HG02870 (cell line): Measurements from ENCODE around the gene TMEM176A.
"Not testable (repeated sequence)": the region's sequence is repeated elsewhere in the genome, so short reads cannot be mapped to it uniquely, and the experiment has no call there.

Experiments used
- ATAC-seq: cut with Tn5 transposase; IDR thresholded peaks from one replicate; pipeline ENCODE4 v1.9.1; 2021; ENCODE audit warnings: mild to moderate bottlenecking, moderate library complexity; ENCODE audit not compliant: unreplicated experiment

TMEM176A gene

DNA sequence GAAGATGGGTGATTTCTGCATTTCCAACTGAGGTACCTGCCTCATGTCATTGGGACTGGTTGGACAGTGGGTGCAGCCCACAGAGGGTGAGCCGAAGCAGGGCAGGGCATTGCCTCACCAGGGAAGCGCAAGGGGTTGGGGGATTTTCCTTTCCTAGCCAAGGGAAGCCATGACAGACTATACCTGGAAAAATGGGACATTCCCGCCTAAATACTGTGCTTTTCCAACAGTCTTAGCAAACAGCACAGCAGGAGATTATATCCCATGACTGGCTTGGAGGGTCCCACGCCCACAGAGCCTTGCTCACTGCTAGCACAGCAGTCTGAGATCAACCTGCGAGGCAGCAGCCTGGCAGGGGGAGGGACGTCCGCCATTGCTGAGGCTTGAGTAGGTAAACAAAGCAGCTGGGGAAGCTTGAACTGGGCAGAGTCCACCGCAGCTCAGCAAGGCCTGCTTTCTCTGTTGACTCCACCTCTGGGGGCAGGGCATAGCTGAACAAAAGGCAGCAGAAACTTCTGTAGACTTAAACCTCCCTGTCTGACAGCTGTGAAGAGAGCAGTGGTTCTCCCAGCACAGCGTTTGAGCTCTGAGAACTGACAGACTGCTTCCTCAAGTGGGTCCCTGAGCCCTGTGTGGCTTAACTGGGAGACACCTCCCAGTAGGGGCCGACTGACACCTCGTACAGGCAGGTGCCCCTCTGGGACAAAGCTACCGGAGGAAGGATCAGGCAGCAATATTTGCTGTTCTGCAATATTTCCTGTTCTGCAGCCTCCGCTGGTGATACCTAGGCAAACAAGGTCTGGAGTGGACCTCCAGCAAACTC is 7.3 kb downstream of the TMEM176A start:
- not testable (repeated sequence) for ATAC-seq

DNA sequence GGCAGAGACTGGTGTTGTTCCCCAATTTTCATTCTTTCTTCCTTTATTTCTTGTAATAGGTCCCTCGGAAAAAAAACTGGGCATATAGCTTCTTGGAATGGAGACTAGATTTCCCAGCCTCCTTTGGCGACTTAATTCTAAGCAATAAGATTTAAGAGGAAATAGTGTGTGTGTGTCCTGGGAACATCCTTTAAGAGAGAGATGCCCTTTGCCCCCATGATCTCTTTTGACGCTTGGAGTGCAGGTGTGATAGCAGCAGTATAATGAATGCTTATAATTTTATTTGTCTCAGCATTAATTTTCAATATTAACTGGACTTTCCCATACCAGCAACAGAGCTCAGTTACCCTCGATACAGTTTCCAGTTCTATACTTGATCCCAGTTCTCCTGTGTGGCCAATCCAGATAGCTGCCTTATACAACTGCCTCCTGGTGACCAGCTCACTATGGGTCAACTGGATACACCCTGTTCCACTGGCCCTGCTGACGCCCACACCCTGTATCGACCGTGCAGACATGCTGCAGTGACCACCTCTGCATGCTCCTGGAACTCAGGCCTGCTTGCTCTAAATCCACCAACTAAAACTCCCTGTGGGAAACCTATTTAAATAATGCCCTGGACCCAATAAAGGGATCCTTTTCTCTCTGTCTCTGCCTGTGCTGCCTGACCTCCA is 13.9 kb downstream of the TMEM176A start:
- no peak for ATAC-seq

DNA sequence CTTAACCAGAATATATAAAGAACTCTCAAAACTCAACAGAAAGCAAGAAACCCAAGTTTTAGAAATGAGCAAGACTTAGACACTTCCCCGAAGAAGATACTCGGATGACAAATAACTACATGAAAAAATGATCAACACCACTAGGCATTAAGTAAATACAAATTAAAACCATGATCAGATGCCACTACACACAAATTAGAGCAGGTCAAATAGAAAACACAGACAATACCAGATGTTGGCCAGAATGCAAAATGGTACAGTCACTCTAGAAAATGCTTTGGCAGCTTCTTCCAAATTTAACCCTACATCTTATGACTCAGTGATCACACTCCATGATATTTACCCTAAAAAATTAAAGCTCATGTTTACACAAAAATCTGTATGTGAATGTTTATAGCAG is 18.4 kb downstream of the TMEM176A start:
- no peak for ATAC-seq

DNA sequence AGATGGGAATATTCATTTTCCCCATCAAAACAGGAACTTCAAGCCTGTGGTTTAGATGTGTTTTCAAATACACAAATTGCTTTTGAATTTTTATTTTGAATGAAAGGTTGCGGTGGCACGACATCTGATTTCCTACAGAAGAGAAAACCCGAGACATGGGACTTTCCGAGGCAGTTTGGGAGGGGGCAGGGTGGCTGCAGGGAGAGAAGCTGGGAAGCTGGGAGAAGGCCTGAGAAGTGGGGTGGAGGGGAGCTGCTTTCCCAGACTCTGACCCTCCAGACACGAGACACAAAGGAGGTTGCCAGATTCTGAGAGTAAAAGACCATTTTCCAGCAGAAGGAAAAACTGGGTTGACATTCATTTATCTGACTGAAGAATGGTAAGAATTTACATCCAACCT is 19.6 kb downstream of the TMEM176A start:
- no peak for ATAC-seq

DNA sequence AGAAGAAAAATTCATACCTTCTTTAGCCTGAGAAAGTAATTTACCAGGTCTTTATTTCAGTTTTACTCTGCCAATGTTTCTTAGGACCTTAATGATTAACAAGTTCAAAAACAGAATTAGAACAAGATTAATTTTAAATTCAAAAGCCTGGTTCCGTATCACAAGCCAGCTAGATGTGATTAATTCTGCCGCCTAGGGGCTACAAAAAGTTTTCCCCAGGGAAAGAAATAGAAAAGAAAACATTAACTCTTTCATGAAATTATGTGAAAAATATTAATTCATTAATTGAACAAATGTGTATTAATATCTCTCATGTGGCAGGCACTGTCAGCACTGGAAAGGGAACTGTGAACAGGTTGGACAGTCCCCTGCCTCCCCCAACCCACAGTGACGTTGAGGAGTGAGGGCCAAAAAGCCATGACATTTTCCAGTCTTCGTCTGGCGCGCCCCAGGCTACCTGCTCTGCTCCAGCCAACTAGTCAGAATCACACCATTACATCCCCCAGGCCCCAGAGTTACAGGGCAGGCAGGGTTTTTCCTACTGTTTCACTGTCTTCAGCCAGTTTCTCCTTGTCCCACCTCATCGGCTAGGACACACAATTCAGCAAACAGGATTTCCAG is 20.1 kb downstream of the TMEM176A start:
- no peak for ATAC-seq

DNA sequence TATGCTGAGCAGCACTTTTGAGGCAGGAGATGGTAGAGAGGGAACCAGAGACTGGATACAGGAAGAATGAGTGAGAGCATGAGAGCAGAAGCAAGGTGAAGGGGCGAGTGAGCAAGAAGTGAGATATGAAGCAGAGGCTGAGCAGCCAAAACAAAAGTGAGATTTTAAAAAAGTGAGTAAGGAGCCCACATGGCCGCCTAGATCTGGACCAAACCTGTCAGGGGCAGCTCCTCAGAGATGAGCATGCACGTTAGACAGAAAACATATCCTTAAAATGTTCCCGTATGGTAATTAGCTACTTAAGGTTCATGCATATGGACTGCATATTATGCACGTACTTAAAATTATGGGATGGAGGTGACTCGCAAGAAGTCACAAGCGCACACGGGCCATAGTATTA is 22.5 kb downstream of the TMEM176A start:
- ATAC-seq = no peak

DNA sequence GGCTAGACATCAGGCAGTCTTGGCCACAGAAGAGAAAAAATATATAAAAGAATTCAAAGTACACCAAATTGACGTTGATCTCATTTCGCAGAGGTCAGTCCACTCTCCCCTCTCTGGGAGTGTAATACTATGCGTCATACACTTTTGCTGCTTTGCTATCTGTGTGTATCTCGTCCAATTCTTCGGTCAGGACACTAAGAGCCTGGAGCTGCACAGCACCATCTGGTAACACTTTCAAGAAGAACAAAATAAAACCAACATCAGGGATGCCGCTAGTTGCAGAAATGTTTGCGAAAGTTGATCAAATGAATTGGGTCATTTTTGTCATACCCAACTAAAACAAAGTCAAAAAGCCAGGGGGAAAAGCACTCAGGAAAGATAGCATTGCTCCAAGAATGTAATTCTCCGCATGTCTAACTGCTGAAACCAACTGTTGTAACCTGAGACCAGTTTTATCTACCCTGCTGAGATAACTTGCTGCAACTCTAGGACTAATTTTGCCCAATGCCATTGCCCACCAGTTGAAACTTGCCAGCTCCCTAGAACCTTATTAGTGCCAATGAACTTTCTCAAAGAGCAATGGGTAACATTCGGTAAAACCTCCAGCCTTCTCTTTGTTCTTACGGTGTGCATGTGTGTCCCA is 23.0 kb downstream of the TMEM176A start:
- ATAC-seq = no peak

DNA sequence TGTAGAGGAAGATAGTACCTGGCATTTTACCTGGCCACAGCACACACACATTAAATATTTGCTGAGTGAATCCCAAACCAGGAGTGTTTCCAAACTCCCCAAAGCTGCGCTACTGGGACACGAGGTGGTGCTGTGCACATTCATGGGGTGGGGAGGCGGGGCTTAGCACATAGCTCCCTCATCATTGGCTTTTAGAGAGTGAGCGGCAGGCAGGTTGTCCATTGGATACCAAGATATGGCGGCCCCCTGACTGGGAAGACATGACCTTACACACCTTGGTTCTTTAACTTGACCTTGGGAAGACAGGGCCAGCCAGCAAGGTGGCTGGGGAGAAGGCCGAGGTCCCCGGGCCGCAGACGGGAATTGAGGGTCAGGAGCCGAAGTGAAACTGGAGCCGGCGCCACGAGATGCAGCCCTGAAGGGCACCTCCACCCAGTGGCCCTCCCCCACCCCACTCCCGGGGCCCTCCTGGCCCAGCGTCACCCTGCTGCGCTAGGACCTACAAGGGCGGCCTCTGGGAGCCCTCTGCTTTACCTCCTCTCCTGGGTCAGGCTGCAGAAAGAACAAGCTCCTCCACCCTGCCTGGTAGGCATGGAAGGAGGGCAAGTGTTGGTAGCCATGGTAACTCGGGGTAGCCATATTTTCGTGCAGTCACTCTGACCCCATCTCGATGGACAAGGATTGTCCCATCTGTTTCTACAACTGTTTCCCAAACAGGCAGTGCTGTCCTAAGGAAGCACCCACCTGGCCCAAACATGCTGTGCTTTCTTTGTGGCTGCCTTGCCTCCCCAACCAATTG is 24.0 kb downstream of the TMEM176A start:
- ATAC-seq = no peak

DNA sequence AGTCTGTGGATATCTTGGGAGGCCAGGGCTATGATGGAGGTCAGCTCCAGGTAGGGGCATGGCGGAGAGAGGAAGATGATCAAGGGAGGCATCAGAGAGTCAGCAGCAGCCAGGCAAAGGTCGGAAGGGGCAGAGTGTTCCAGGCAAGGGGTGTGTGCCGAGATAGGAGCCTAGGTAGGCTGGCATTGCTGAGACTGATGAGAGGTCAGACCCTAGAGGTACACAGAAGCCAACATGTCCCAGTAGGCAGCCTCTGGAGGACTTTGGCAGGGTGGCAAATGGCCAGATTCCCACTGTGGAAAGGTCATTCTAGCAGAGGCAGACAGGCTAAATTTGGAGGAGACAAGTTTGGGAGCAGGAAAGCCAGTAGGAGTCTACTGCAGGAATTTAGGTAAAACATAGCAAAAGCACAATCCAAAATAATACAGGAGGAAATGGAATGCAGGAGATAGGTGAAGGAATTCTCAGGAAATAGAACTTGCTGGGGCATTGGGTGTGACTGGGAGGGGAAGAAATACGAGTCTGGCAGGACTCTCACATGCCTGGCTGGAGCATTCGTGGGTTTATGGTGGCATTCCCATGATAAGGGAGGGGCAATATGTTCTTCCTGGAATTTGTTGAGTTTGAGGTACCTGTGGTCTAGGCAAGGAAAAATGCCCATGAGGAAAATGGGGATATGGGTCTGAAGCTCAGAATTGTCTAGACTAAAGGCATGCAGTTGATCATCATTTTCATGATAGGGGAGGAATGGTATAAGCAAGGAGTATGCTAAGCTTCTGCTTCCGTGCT is 25.7 kb downstream of the TMEM176A start:
- no peak for ATAC-seq

DNA sequence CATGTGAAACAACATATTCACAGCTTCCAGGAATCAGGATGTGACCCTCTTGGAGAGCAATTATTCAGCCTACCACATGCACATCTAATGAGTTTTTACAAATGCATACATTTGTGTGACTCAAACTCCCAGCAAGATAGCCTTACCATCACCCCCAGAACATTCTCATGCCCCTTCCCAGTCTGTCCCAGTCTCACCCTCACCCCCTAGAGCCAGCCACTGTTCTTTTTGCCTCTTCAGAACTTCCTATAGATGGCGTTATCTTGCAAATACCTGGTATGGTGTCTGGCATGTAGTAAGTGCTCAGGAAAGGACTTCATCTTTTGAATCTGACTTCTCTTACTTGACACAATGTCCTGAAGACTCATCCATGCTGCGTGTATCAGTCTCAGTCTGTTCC is 27.8 kb downstream of the TMEM176A start:
- no peak for ATAC-seq

DNA sequence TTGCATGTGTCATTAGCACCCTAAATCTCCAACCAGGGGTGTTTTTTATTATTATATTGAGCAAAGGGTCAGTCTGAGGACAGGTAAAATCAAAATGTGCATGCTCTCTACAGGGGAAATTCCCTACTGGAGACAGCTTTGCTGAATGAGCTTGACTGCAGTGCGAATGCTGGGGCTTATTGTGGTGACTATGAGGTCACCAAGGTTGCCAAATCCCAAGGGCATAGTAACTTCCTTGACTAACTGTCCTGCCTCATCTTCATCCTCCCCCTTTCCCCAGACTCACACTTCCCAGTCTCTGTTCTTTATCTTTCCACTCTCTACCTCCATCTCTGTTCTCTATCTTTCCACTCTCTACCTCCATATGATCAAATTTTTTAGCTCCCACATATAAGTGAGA is 28.9 kb downstream of the TMEM176A start:
- ATAC-seq = no peak

DNA sequence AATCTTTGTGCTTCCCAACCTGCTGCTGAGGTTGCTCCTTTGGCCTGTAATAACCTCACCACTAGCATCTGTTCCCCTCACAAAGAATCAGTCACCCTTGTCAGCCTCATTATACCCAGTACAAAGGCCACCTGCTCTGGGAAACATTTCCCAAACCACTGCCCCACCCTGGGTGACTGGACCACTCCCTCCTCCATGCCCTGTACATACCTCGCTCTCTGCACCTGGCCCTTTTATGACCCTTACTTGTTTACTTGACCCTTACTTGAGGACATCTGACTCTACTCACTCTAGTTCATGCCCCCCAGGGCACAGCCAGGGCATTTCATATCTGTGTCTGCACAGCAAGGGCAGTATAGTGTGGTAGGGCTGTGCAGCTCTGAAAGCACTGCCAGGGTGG is 30.4 kb downstream of the TMEM176A start:
- no peak for ATAC-seq

DNA sequence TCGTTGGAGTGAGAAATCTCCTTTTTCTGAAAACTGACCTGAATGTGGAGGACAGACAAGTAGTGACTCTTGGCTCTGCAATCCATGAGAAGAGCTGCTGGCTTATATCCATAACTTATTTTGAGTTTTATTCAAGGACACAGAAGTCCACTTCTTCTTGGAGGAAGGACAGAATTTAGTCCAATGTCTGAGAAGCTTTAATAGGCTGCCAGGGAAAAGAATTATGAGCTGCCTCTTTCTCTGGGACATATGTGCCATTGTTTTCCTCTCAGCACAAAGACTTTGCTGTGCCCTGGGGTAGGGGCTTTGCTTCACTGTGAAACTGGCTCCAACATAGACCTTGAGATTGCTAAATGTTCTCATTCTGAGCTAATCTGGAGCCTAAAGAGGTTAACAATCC is 31.3 kb downstream of the TMEM176A start:
- ATAC-seq = no peak

DNA sequence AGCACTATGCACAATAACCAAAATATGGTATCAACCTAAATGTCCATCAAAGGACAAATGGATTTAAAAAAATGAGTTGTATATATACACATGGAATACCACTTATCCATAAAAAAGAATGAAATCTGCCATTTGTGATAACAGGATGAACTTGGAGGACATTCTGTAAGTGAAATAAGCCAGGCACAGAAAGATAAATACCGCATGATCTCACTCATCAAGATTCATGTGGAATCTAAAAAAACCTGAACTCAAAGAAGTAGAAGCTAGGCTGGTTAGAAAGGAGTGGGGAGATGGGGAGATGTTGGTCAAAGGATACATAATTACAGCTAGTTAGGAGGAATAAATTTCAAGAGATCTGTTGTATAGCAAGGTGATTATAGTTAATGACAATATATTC is 34.5 kb downstream of the TMEM176A start:
- no peak for ATAC-seq

DNA sequence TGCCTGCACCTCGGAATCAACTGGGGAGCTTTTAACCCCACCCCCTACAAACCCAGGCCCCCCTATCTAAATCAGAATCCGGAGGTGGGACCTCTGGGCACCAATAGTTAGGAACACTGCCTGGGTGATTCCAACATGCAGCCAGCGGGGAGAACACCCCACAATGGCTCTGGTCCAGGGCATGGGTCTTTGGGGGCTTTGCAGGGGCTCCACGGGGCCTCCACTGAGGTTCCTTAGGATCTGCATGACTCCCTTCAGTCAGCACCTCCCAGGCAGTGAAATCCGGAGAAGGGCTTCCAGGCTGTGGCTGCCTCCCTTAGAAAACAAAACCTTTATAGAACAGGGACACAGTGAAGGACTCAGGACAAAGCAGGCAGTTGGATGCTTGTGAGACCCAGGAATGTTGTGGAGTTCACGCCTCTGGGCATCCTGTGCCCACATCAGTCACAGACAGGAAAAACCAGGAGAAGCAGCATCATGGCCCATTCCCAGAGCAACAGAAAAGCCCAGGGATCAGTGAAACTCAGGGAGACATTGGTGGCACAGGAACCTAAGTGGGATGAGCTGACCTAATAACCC is 35.2 kb downstream of the TMEM176A start:
- ATAC-seq = no peak

DNA sequence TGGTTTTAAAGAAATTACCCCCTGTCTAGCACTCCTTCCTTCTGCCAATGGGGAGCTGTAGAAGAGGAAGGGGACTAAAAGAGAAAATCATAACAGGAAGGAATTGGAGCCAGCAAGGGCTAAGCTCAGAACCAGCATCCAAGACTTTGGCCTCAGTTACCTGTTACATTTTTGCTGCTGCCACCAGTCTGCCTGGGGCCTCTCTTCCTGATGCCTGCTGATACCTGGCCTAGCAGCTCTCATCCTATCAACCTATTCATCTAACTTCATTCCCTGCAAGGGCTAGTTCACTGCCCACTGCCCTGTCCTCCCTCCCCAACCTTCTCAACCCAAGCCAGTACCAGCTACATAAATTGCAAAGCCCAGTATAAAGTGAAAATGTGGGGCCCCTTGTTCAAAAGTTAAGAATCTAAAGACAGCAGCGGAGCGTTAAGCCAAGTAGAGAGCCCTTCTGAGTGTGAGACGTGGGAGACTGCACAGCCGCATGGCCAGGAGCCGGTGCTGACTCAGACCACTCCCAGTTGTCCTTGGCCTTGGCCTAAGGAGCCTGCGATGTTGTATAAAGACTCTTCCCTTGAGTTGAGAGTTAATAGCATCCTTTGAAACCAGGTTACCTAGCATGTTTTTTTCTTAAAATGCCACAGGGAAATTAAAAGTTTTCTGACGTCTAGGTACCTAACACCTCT is 38.5 kb downstream of the TMEM176A start:
- ATAC-seq = no peak

DNA sequence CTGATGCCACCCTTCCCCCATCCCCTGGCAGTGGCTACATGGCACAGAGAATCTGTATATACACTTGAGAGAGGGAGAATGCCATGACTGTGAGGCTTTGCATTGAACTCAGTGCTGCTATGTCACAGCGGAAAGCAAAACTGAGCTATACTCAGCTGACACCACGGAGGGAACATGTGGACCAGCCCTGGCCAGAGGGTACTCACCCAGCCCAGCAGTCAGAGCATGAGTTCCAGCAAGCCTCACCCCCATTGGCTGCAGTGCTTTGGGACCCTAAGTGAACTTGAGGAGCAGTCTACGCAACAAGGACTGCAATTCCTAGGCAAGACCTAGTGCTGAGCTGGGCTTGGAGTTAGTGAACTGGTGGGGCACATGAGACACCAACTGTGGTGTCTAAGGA is 41.4 kb downstream of the TMEM176A start:
- ATAC-seq = no peak

DNA sequence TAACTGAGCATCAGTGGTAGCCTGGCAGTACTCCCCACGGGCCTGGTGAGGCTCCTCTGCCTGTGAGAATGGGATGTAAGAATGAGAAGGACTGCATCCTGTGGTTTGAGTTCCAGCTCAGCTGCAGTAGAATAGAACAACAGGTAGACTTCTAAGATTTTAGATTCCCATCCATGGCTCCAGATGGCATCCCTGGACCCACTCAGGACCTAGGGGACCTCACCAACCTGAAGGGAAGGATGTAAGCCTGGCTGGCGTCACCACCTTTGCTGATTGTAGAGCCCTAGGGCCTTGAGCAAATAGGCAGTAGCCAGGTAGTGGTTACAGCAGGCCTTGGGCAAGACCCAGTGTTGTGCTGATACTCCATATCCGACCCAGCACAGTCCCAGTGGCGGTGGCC is 42.1 kb downstream of the TMEM176A start:
- ATAC-seq = no peak

DNA sequence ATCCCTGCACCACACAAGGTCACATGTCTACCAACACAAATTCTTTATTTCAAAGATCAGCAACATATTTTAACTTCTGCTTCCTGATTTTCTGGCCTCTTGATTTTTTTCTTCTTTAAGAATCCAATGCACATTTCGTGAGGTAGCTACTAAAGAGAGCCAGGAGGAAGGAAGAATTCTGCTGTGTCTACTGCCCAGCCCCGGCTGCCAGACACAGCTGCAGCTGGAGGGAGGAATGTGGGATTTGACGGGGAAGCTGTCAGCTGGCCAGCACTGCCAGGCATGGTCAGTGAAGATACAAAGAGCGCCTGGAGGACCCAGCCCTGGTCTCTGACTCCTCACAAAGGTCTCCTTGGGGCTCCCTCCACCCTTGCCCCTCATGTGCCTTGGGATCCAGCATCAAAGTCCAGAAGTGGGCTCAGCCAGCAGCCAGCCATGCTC is 44.9 kb downstream of the TMEM176A start:
- ATAC-seq = no peak
